Gastroesophageal sphincter (tissue), 4 donors: ENCODE data around the gene CEP112. TPM values are rescaled to one million over a fixed set of nuclear protein-coding genes. Genes with fewer than 3 reads are reported as not detected.

Source experiments
- ATAC-seq: fragments of 150-250 bp; one replicate; pipeline ENCODE4 v1.9.1; 2016; ENCODE audit warnings: mild to moderate bottlenecking, moderate library complexity
- H3K27ac ChIP-seq, 4 donors: fragments of 200-600 bp; sonication (generic) in 3 of 4; 1 replicate in 3 of 4; 2 replicates in 1 of 4; pipeline ENCODE4 v1.5.1; 2016 to 2019
- H3K27me3 ChIP-seq: fragments of 200-600 bp; sonication (generic); one replicate; pipeline ENCODE4 v1.5.1; 2019
- H3K36me3 ChIP-seq, 2 donors: fragments of 200-600 bp; sonication (generic); one replicate each; pipeline ENCODE4 v1.5.1; 2019; ENCODE audit warnings: control low read depth in 1 of 2
- H3K4me1 ChIP-seq, 3 donors: fragments of 200-600 bp; sonication (generic); 1 replicate in 2 of 3; 2 replicates in 1 of 3; pipeline ENCODE4 v1.5.1; 2016 to 2019; ENCODE audit warnings: control low read depth in 2 of 3
- H3K4me3 ChIP-seq, 2 donors: fragments of 200-600 bp; sonication (generic); one replicate each; pipeline ENCODE4 v1.5.1; 2019; ENCODE audit warnings: mild to moderate bottlenecking in 1 of 2, moderate library complexity in 1 of 2
- H3K9me3 ChIP-seq, 3 donors: fragments of 200-600 bp; sonication (generic); one replicate each; pipeline ENCODE4 v1.5.1; 2017 to 2019; ENCODE audit warnings: control low read depth in 2 of 3
- EP300 ChIP-seq: sonication (generic); formaldehyde crosslinking; IDR thresholded peaks from one replicate; pipeline ENCODE4 v1.6.1; 2017; ENCODE audit warnings: antibody characterized with exemption, mild to moderate bottlenecking
- POLR2A ChIP-seq, 2 donors: fragments of 450-650 bp; IDR thresholded peaks; one replicate each; pipeline ENCODE4 v1.6.1; 2017; ENCODE audit warnings: antibody characterized with exemption in 2 of 2, mild to moderate bottlenecking in 2 of 2, moderate library complexity in 1 of 2
- POLR2AphosphoS5 ChIP-seq: sonication (generic); formaldehyde crosslinking; IDR thresholded peaks from one replicate; pipeline ENCODE4 v1.6.1; 2017; ENCODE audit warnings: antibody characterized with exemption
- WGBS, 2 donors: methylation state at CpG; one replicate each; pipeline ENCODE4 v1.1.5; 2018; ENCODE audit warnings: low coverage in 1 of 2; 5-methylcytosine and 5-hydroxymethylcytosine counted together
- total RNA-seq, 4 donors: library from RNA; depleted of rRNA; stranded (reverse); fragments of >200 nt; gene quantifications; one replicate each; pipeline ENCODE4 v1.1.0, GENCODE V29; 2016
- TF ChIP-seq, protein P1 (sequence below), 4 experiments: fragments of 200-600 bp in 2 of 4; fragments of 450-650 bp in 2 of 4; sonication (generic) in 1 of 4; IDR thresholded peaks; one replicate each; pipeline ENCODE4 v1.5.1; 2017 to 2019; ENCODE audit warnings: antibody characterized with exemption in 4 of 4, mild to moderate bottlenecking in 2 of 4, moderate library complexity in 2 of 4

Gene CEP112
- total RNA-seq, 4 donors from 2014 or later = 21.9 to 38.2 (median 27.0) TPM

GRCh38 chr17:65696739-65697394 lies 495.1 kb downstream of the CEP112 start:
- H3K4me1 ChIP-seq = peaks cover 0 to 10% (median 0%) of the 10 kb centered on the region in 3 donors
- H3K36me3 ChIP-seq = no peaks in the 10 kb centered on the region
- H3K27me3 ChIP-seq = no peaks in the 10 kb centered on the region
- H3K27ac ChIP-seq = no peak overlapping the region
- WGBS, 2 donors = 70 to 71% methylated on average over 4 to 6 of the region's 6 CpGs
- TF ChIP-seq POLR2AphosphoS5 (no peak), EP300 (no peak), POLR2A (IDR thresholded peaks at IDR 0.05) (no peak)
- TF ChIP-seq, protein P1, sequence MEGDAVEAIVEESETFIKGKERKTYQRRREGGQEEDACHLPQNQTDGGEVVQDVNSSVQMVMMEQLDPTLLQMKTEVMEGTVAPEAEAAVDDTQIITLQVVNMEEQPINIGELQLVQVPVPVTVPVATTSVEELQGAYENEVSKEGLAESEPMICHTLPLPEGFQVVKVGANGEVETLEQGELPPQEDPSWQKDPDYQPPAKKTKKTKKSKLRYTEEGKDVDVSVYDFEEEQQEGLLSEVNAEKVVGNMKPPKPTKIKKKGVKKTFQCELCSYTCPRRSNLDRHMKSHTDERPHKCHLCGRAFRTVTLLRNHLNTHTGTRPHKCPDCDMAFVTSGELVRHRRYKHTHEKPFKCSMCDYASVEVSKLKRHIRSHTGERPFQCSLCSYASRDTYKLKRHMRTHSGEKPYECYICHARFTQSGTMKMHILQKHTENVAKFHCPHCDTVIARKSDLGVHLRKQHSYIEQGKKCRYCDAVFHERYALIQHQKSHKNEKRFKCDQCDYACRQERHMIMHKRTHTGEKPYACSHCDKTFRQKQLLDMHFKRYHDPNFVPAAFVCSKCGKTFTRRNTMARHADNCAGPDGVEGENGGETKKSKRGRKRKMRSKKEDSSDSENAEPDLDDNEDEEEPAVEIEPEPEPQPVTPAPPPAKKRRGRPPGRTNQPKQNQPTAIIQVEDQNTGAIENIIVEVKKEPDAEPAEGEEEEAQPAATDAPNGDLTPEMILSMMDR (IDR thresholded peaks at IDR 0.05) = no peak
- H3K9me3 ChIP-seq = no peaks in the 10 kb centered on the region
- no peak for ATAC-seq
- no peak overlapping the region for H3K4me3 ChIP-seq

DNA sequence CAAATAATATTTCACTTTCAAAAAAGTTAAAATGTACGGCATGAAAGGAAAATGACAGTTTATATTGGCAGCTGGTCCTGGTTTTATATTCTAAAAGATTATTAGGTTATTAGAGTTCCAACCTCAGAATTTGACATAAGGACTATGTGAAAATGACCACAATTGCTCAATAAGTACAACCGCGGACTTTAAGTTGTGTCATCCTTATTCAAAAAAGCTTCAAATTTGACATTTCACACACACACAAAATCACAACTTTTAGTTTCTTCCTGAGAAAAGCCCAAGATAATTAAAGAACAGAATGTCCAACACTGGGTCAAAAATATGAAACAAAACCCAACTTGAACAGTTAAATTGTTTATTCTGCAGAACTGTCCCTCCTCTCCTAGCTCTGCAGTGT lies 497.3 kb downstream of the CEP112 start:
- Histone ChIP-seq H3K4me3 (no peak overlapping the region), H3K27me3 (no peaks in the 10 kb centered on the region), H3K9me3 (no peaks in the 10 kb centered on the region), H3K36me3 (no peaks in the 10 kb centered on the region), H3K27ac (no peak overlapping the region), H3K4me1 (peaks cover 0 to 10% (median 0%) of the 10 kb centered on the region in 3 donors)
- WGBS, 2 donors = 71 to 80% methylated on average over 3 of the region's 3 CpGs
- TF ChIP-seq POLR2A (IDR thresholded peaks at IDR 0.05) = no peak
- no peak for TF ChIP-seq EP300
- TF ChIP-seq POLR2AphosphoS5 = no peak
- TF ChIP-seq, protein P1 (IDR thresholded peaks at IDR 0.05) = no peak
- ATAC-seq = no peak

DNA sequence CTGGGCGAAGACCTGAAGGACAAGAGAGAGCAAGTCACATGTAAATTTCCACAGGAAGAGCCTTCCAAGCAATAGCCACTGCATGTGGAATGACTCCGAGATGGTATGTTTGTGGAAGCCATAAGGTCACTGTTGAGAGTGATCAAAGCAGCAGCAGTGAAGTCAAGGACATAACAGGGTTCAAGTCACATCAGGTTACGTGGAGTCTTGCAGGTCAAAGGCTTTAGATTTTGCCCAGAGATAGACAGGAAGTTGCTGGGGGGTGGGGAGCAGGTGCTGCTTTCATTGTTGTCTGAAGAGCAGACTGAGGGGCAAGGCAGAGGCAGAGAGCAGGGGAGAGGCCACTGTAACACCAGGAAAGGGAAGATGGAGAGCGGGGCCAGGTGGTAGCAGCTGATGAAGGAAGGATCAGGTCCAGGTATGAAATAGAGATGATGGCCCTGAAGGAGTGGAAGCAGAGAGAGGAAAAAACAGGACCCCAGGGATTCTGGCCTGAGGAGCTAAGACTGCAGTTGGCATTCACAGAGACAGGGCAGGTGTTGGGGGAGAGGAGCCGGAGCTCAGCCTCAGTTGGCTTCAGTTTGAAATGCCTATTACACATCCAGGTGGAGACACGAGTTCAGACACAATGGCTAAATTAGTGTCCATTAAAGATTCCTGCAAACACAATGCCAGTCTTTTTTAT lies 501.2 kb downstream of the CEP112 start:
- TF ChIP-seq, protein P1 (IDR thresholded peaks at IDR 0.05) = no peak
- TF ChIP-seq POLR2AphosphoS5 = no peak
- no peak for TF ChIP-seq EP300
- TF ChIP-seq POLR2A (IDR thresholded peaks at IDR 0.05) = no peak
- Histone ChIP-seq H3K27ac (no peak overlapping the region), H3K4me3 (no peak overlapping the region), H3K9me3 (no peaks in the 10 kb centered on the region), H3K4me1 (peaks cover 0 to 10% (median 0%) of the 10 kb centered on the region in 3 donors), H3K36me3 (peaks cover 0 to 8% of the 10 kb centered on the region in 2 donors), H3K27me3 (no peaks in the 10 kb centered on the region)
- WGBS, 2 donors = 58 to 87% methylated on average over 2 to 6 of the region's 6 CpGs
- no peak for ATAC-seq

- H3K27me3 ChIP-seq = no peaks in the 10 kb centered on the region
- H3K36me3 ChIP-seq = peaks cover 0 to 8% of the 10 kb centered on the region in 2 donors
- H3K4me3 ChIP-seq = no peak overlapping the region
- no peaks in the 10 kb centered on the region for H3K9me3 ChIP-seq
- no peaks in the 10 kb centered on the region for H3K4me1 ChIP-seq
- no peak overlapping the region for H3K27ac ChIP-seq
- TF ChIP-seq, protein P1 (IDR thresholded peaks at IDR 0.05) = no peak
- TF ChIP-seq POLR2AphosphoS5 = no peak
- TF ChIP-seq POLR2A (IDR thresholded peaks at IDR 0.05) = no peak
- TF ChIP-seq EP300 = no peak
- 75 to 100% methylated on average over 1 to 2 of the region's 2 CpGs for WGBS, 2 donors
- ATAC-seq = no peak
These were observed 503.6 kb downstream of the CEP112 start for GRCh38 chr17:65688307-65688706.

DNA sequence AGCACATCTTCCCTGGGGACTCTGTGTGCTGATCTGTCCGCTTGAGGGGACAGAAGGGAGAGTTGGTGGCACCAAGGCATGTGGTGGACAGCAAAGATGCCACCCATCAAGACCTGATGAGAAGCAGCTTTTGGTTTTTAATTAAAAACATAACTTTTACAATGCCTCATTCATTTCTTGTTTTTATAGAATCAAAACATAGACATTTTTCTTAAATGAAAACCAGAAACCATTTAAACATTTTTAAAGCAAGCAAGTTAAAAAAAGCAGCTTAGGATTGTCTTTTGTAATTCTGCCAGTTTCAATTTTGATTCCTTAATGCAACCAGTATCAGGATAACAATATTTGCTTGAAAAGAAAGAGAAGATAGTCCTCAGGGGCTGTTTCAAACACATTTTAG lies 506.8 kb downstream of the CEP112 start:
- no peaks in the 10 kb centered on the region for H3K9me3 ChIP-seq
- no peaks in the 10 kb centered on the region for H3K4me1 ChIP-seq
- no peak overlapping the region for H3K27ac ChIP-seq
- no peak for ATAC-seq
- TF ChIP-seq POLR2A (IDR thresholded peaks at IDR 0.05) = no peak
- no peak for TF ChIP-seq POLR2AphosphoS5
- no peak for TF ChIP-seq EP300
- TF ChIP-seq, protein P1 (IDR thresholded peaks at IDR 0.05) = no peak
- no peak overlapping the region for H3K4me3 ChIP-seq
- H3K36me3 ChIP-seq = peaks cover 0 to 8% of the 10 kb centered on the region in 2 donors
- H3K27me3 ChIP-seq = no peaks in the 10 kb centered on the region
- WGBS, 2 donors = 100% methylated on average over 1 of the region's 1 CpG
